Spleen (tissue), 11 donors: ENCODE measurements around the gene CLASP2. TPM values are rescaled to one million over a fixed set of nuclear protein-coding genes. Genes with fewer than 3 reads are reported as not detected.
A peak's percentile ranks its signal among the peaks of the same experiment; 100 is the strongest.

Source experiments
- DNase-seq: peaks from one replicate; pipeline ENCODE4 v3.0.0-alpha.2; 2020
- H3K27ac ChIP-seq, 8 donors: fragments of 200-600 bp; sonication (generic) in 7 of 8; 1 replicate in 4 of 8; 2 replicates in 4 of 8; pipeline versions ENCODE4 v1.5.0 to v1.8.0; 2016 to 2021; ENCODE audit warnings: inconsistent platforms in 4 of 8, mild to moderate bottlenecking in 4 of 8, moderate library complexity in 1 of 8
- H3K27me3 ChIP-seq, 7 donors: fragments of 200-600 bp; sonication (generic) in 6 of 7; replicated peaks in 1 of 7; 1 replicate in 4 of 7; 2 replicates in 3 of 7; pipeline versions ENCODE4 v1.5.0 to v1.8.0; 2016 to 2021; ENCODE audit warnings: inconsistent platforms in 3 of 7, mild to moderate bottlenecking in 1 of 7
- H3K36me3 ChIP-seq, 6 donors: fragments of 200-600 bp; sonication (generic) in 5 of 6; 1 replicate in 4 of 6; 2 replicates in 2 of 6; pipeline versions ENCODE4 v1.5.0 to v1.8.0; 2016 to 2021; ENCODE audit warnings: inconsistent platforms in 2 of 6
- H3K4me1 ChIP-seq, 6 donors: fragments of 200-600 bp; sonication (generic) in 5 of 6; 1 replicate in 3 of 6; 2 replicates in 3 of 6; pipeline versions ENCODE4 v1.5.0 to v1.8.0; 2016 to 2021; ENCODE audit warnings: inconsistent platforms in 3 of 6
- H3K4me3 ChIP-seq, 8 donors: fragments of 200-600 bp; sonication (generic) in 7 of 8; 1 replicate in 4 of 8; 2 replicates in 4 of 8; pipeline versions ENCODE4 v1.5.0 to v1.8.0; 2016 to 2021; ENCODE audit warnings: inconsistent platforms in 4 of 8, mild to moderate bottlenecking in 4 of 8, moderate library complexity in 2 of 8
- H3K9me3 ChIP-seq, 8 donors: fragments of 200-600 bp; sonication (generic) in 7 of 8; 1 replicate in 4 of 8; 2 replicates in 4 of 8; pipeline versions ENCODE4 v1.5.0 to v1.8.0; 2016 to 2021; ENCODE audit warnings: inconsistent platforms in 4 of 8
- CTCF ChIP-seq, 11 experiments: fragments of 200-600 bp in 7 of 11; fragments of 450-650 bp in 4 of 11; sonication (generic) in 4 of 11; IDR thresholded peaks in 8 of 11; conservative IDR thresholded peaks in 3 of 11; 1 replicate in 7 of 11; 2 replicates in 4 of 11; pipeline versions ENCODE4 v1.4.0 to v1.8.0; 2016 to 2021; ENCODE audit warnings: antibody characterized with exemption in 11 of 11, inconsistent platforms in 4 of 11, mild to moderate bottlenecking in 1 of 11
- POLR2A ChIP-seq, 3 donors: fragments of 450-650 bp; IDR thresholded peaks; one replicate each; pipeline ENCODE4 v1.5.1; 2017; ENCODE audit warnings: antibody characterized with exemption in 3 of 3, mild to moderate bottlenecking in 1 of 3
- POLR2AphosphoS5 ChIP-seq, 3 donors: sonication (generic); formaldehyde crosslinking; IDR thresholded peaks; one replicate each; pipeline ENCODE4 v1.5.1; 2017; ENCODE audit warnings: antibody characterized with exemption in 3 of 3
- WGBS, 5 donors: extraction: QIAGEN DNeasy Blood & Tissue Kit in 3 of 5; methylation state at CpG; one replicate each; pipeline versions ENCODE4 v1.1.5 to v1.1.7; 2013 to 2018; 5-methylcytosine and 5-hydroxymethylcytosine counted together
- intact Hi-C: fragments of 100-400 bp; cut with DNase I; formaldehyde crosslinking; loops from one replicate; pipeline ENCODE4 v1.15.0; 2023; ENCODE audit warnings: low total_unique reads
- polyA plus RNA-seq, 3 donors: library from polyadenylated mRNA; stranded (reverse); fragments of 200-250 nt; gene quantifications; one replicate each; pipeline ENCODE4 v1.2.1, GENCODE V29; 2013
- total RNA-seq, 7 donors: library from RNA; depleted of rRNA in 3 of 7; stranded (reverse); fragments of >200 nt in 3 of 7; fragmentation: NEBNext Ultra II Directional in 4 of 7; extraction: Animal tissue kit (Norgen Biotek cat#: 25700) in 4 of 7; gene quantifications; one replicate each; pipeline versions ENCODE4 v1.1.0 to v1.2.1, GENCODE V29; 2016 to 2021
- donor health status: healthy with polysubstance abuse.
- donor health status: DM: no; HTN: no; CAD: no; lungs with moderate emphysema.
- donor health status: DM: no; HTN: no; CAD: no.
- donor health status: Bipolar disorder and iron deficiency.
- donor health status: healthy.
- donor health status: DM: no; HTN: no; CAD: no.
- donor health status: DM: yes; HTN: yes; CAD: no.

Gene CLASP2
- total and polyA plus RNA-seq, 10 donors = 8.7 to 200 (median 72.5) TPM

- no peak overlapping the region for H3K27ac ChIP-seq
- DNase-seq = no peak
- no peaks in the 10 kb centered on the region for H3K36me3 ChIP-seq
- H3K27me3 ChIP-seq = no peaks in the 10 kb centered on the region
- H3K9me3 ChIP-seq = peaks cover 0 to 23% (median 19%) of the 10 kb centered on the region in 8 donors
- WGBS, 5 donors = 57 to 86% (median 80%) methylated on average over 2 of the region's 2 CpGs
- TF ChIP-seq POLR2A (IDR thresholded peaks at IDR 0.05) (no peak), CTCF (IDR thresholded peaks at IDR 0.05 in 8 of 11, conservative IDR thresholded peaks at IDR 0.05 in 3 of 11) (no peak), POLR2AphosphoS5 (IDR thresholded peaks at IDR 0.05) (no peak)
- no peak overlapping the region for H3K4me3 ChIP-seq
- no peaks in the 10 kb centered on the region for H3K4me1 ChIP-seq
- intact Hi-C loops = no loop called here
Observed at GRCh38 chr3:33751336-33751735, 33.3 kb upstream of the CLASP2 start.

- Histone ChIP-seq H3K27me3 (no peaks in the 10 kb centered on the region), H3K36me3 (no peaks in the 10 kb centered on the region), H3K4me3 (no peak overlapping the region), H3K27ac (no peak overlapping the region), H3K9me3 (peaks cover 0 to 19% (median 15%) of the 10 kb centered on the region in 8 donors), H3K4me1 (no peaks in the 10 kb centered on the region)
- no peak for TF ChIP-seq CTCF (IDR thresholded peaks at IDR 0.05 in 8 of 11, conservative IDR thresholded peaks at IDR 0.05 in 3 of 11)
- TF ChIP-seq POLR2A (IDR thresholded peaks at IDR 0.05) = no peak
- no peak for TF ChIP-seq POLR2AphosphoS5 (IDR thresholded peaks at IDR 0.05)
- 90 to 95% (median 92%) methylated on average over 3 of the region's 3 CpGs for WGBS, 5 donors
- intact Hi-C loops = no loop called here
- no peak for DNase-seq
Observed at GRCh38 chr3:33750211-33750548, 32.1 kb upstream of the CLASP2 start.

GRCh38 chr3:33749546-33750210 lies 31.6 kb upstream of the CLASP2 start:
- peaks cover 0 to 14% (median 10%) of the 10 kb centered on the region in 8 donors for H3K9me3 ChIP-seq
- no peaks in the 10 kb centered on the region for H3K27me3 ChIP-seq
- H3K4me3 ChIP-seq = no peak overlapping the region
- TF ChIP-seq CTCF (IDR thresholded peaks at IDR 0.05 in 8 of 11, conservative IDR thresholded peaks at IDR 0.05 in 3 of 11) (no peak), POLR2A (IDR thresholded peaks at IDR 0.05) (no peak), POLR2AphosphoS5 (IDR thresholded peaks at IDR 0.05) (no peak)
- DNase-seq = no peak
- no peak overlapping the region for H3K27ac ChIP-seq
- H3K4me1 ChIP-seq = no peaks in the 10 kb centered on the region
- no peaks in the 10 kb centered on the region for H3K36me3 ChIP-seq
- WGBS, 5 donors = 19 to 33% (median 29%) methylated on average over 2 of the region's 2 CpGs
- intact Hi-C loops = no loop called here

- no peak for DNase-seq
Observed at GRCh38 chr3:33746416-33747116, 28.5 kb upstream of the CLASP2 start.

More at GRCh38 chr3:33746416-33747116, 28.5 kb upstream of the CLASP2 start:
- TF ChIP-seq POLR2A (IDR thresholded peaks at IDR 0.05) (no peak), POLR2AphosphoS5 (IDR thresholded peaks at IDR 0.05) (no peak), CTCF (IDR thresholded peaks at IDR 0.05 in 8 of 11, conservative IDR thresholded peaks at IDR 0.05 in 3 of 11) (no peak)
- no peaks in the 10 kb centered on the region for H3K4me1 ChIP-seq
- 58 to 83% (median 65%) methylated on average over 7 of the region's 7 CpGs for WGBS, 5 donors
- peaks cover 0 to under 1% (median 0%) of the 10 kb centered on the region in 7 donors for H3K27me3 ChIP-seq
- no peaks in the 10 kb centered on the region for H3K9me3 ChIP-seq
- intact Hi-C loops = no loop called here
- H3K4me3 ChIP-seq = no peak overlapping the region
- H3K27ac ChIP-seq = peak overlapping the region in 1 of 8 donors; percentile 13
- H3K36me3 ChIP-seq = no peaks in the 10 kb centered on the region
